GM12864 (cell line): Measurements from ENCODE around the gene PFDN1.
"Not testable (repeated sequence)": the region's sequence is repeated elsewhere in the genome, so short reads cannot be mapped to it uniquely, and the experiment has no call there.

Experiments used
- DNase-seq: peaks from one replicate; pipeline ENCODE4 v3.0.0-alpha.2; 2011; ENCODE audit warnings: low read depth
- H3K4me3 ChIP-seq: 2 replicates; pipeline ENCODE4 v1.5.1; 2011; ENCODE audit warnings: mild to moderate bottlenecking, low read depth, low read length, control low read depth
- TF ChIP-seq, protein P1 (sequence below): IDR thresholded peaks from 2 replicates; pipeline ENCODE4 v1.5.1; 2011; ENCODE audit warnings: low read depth, mild to moderate bottlenecking, moderate library complexity, low read length, control low read depth, inconsistent platforms; ENCODE audit errors: missing control alignments

PFDN1 gene

DNA sequence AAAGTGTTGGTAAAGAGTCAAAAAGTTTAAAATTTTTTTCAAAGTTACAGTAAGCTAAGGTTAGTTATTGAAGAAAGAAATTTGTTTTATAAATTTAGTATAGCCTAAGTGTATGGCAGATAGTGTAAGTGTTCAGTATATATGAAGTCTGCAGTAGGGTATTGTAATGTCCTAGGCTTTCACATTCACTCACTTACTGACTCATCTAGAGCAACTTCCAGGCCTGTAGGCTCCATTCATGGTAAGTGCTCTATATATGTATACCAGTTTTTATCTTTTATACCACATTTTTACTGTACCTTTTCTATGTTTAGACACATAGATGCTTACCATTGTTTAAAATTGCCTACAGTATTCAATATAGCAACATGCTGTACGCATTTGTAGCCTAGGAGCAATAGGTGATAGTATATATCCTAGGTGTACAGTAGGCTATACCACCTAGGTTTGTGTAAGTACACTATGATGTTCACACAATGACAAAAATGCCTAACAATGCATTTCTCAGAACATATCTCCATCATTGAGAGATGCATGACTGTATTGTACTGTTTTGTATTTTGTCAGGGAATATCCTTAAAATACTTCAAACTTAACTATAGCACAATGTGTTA lies 89.4 kb downstream of the PFDN1 start:
- no peak overlapping the region for H3K4me3 ChIP-seq
- DNase-seq = no peak
- TF ChIP-seq, protein P1, sequence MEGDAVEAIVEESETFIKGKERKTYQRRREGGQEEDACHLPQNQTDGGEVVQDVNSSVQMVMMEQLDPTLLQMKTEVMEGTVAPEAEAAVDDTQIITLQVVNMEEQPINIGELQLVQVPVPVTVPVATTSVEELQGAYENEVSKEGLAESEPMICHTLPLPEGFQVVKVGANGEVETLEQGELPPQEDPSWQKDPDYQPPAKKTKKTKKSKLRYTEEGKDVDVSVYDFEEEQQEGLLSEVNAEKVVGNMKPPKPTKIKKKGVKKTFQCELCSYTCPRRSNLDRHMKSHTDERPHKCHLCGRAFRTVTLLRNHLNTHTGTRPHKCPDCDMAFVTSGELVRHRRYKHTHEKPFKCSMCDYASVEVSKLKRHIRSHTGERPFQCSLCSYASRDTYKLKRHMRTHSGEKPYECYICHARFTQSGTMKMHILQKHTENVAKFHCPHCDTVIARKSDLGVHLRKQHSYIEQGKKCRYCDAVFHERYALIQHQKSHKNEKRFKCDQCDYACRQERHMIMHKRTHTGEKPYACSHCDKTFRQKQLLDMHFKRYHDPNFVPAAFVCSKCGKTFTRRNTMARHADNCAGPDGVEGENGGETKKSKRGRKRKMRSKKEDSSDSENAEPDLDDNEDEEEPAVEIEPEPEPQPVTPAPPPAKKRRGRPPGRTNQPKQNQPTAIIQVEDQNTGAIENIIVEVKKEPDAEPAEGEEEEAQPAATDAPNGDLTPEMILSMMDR = no peak

DNA sequence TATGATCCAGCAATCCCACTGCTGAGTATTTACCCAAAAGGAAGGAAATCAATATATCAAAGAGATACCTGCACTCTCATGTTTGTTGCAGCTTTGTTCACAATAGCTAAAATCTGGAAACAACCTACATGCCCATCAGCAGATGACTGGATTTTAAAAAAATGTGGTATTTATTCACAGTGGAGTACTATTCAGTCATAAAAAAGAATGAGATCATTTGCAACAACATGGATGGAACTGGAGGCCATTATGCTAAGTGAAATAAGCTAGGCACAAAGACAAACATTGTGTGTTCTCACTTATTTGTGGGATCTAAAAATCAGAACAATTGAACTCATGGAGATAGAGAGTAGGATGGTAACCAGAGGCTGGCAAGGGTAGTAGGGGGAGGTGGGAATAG lies 94.8 kb downstream of the PFDN1 start:
- no peak overlapping the region for H3K4me3 ChIP-seq
- TF ChIP-seq, protein P1 = no peak
- DNase-seq = no peak

DNA sequence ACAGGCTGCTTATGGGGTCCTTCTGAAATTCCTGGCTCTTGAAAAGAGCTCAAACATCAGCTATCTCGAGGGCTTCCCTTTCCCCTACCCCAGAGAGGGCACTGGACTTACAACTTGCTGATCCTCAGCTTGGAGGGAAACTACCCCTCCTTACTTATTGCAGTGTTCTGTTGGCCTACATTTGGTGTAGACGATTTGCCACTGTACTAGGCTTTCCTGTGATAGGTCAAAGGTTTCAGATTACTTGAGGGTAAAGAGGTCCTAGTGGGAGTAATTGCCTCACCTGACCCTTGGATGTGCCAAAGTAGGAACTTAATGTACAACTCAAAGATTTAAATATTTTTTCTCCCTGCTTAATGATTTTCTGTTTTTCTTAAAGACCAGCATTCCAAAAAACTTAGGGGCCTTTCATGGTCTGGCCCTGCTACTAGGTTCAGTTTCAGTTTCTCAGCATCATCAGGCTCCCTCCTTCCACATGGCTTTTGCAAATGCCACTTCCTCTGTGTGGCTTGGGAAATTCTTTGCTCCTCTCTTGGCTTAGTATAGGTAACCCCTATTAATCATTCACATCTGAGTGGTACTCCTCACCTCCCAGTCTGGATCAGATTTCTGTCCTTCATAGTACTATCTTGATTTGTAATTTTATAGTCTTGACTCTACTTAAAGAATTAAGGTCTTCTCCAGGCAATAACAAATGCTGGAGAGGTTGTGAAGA lies 95.5 kb downstream of the PFDN1 start:
- no peak for DNase-seq
- TF ChIP-seq, protein P1 = no peak

DNA sequence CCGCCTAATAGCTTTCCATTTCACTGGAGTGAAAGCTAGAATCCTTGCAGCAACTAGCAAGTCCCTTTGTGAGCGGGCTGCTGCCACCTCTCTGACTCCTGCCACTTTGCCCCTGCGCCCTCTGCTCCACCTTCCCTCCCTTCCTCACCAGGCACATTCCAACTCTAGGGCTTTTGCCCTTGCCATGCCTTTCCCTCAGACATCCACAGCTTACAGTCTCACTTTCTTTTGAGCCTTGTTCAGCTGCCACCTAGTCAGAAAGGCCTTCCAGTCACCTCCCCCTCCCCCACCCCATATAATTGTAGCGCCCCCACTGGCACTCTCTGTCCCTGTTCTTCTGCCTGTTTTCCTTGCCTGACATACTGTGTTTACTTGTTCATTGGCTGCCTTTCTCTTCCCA lies 96.9 kb downstream of the PFDN1 start:
- TF ChIP-seq, protein P1 = no peak
- no peak for DNase-seq
- H3K4me3 ChIP-seq = no peak overlapping the region

More for the DNA sequence above, 95.5 kb downstream of the PFDN1 start:
- H3K4me3 ChIP-seq = no peak overlapping the region

DNA sequence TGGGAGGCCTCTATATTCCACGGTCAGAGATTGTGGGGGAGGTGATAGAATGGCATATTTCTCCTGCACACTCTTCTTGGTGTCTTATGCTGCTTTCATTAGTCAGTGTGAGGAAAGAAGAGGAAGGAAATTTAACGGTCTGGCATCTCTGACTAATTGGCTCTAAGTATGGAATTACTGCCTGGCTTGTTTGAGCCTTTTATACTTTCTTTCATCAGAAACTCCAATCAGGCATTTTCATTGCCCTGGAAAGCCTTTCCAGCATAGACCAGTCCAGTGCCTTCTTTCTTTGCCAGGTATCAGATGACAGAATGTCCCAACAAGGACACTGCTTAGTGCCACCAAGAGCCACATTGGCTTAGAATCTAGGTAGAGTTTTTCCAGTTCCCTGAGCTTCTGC lies 97.7 kb downstream of the PFDN1 start:
- H3K4me3 ChIP-seq = no peak overlapping the region
- TF ChIP-seq, protein P1 = no peak
- DNase-seq = no peak

DNA sequence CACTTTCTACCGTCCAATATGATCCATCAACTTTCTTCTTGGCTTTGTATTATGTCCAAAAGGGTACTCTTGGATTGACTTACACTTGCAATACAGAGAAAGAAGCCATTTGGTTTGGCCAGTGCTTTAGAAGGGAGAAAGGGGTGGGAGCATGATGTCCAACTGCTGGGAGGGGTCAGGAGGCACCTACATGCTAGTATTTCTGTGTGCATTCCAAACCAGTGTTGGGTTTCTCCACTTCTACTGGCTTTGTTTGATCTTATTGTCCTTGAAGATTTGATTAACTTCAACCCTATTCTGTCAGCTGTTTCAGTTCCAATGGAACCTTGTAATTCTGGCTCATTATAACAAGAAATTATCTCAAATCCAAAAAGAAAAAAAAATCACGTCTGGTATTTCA lies 100.3 kb downstream of the PFDN1 start:
- TF ChIP-seq, protein P1 = no peak
- no peak for DNase-seq
- no peak overlapping the region for H3K4me3 ChIP-seq

DNA sequence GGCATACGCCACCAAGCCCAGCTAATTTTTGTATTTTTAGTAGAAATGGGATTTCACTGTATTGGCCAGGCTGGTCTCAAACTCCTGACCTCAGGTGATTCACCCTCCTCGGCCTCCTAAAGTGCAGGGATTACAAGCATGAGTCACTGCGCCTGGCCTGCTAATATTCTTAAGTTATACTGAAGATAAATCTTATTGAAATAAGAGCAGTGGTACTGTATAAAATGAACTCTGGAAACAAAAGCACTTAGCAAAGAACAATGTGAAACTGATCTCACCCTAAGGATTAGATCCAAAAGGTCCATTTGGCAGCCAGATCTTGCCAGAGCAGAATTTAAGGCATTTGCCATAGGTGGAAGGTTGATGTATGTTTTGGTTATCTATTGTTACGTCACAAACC lies 100.8 kb downstream of the PFDN1 start:
- no peak overlapping the region for H3K4me3 ChIP-seq
- TF ChIP-seq, protein P1 = no peak
- DNase-seq = no peak

DNA sequence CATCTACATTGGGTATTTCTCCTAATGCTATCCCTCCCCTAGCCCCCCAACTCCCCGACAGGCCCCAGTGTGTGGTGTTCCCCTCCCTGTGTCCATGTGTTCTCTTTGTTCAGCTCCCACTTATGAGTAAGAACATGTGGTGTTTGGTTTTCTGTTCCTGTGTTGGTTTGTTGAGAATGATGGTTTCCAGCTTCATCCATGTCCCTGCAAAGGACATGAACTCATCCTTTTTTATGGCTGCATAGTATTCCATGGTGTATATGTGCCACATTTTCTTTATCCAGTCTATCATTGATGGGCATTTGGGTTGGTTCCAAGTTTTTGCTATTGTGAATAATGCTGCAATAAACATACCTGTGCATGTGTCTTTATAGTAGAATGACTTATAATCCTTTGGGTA lies 104.0 kb downstream of the PFDN1 start:
- not testable (repeated sequence) for H3K4me3 ChIP-seq, DNase-seq
